Measurements from ENCODE around the gene DUSP22. TPM values are rescaled to one million over a fixed set of nuclear protein-coding genes. Genes with fewer than 3 reads are reported as not detected.

DUSP22 gene
- total and polyA plus RNA-seq, 2 experiments from 2014 or later: 24.2 to 26.3 TPM

- Histone ChIP-seq H4K20me1 (ENCODE audit: insufficient read depth, poor library complexity, severe bottlenecking) (no peaks in the 10 kb centered on the region), H2AFZ (no peak overlapping the region), H3K4me3 (no peak overlapping the region), H3K36me3 (replicated peaks; ENCODE audit: insufficient read depth, low read depth) (no peaks in the 10 kb centered on the region), H3K9me3 (ENCODE audit: low read depth) (no peaks in the 10 kb centered on the region), H3K79me2 (no peaks in the 10 kb centered on the region), H3K27me3 (peaks cover 71% of the 10 kb centered on the region), H3K27ac (no peak overlapping the region), H3K4me1 (ENCODE audit: insufficient read depth) (peaks cover 9% of the 10 kb centered on the region), H3K4me2 (no peak overlapping the region), H3K9me2 (replicated peaks; ENCODE audit: insufficient read depth) (no peaks in the 10 kb centered on the region)
- 63% methylated on average over 11 of the region's 11 CpGs for WGBS (ENCODE audit: low lambda C conversion rate, missing lambda C conversion rate)
- TF ChIP-seq EZH2phosphoT487 (IDR thresholded peaks at IDR 0.05; ENCODE audit: low read depth, severe bottlenecking, unreplicated experiment): no peak
- no peak for TF ChIP-seq EZH2 (IDR thresholded peaks at IDR 0.05; ENCODE audit: borderline replicate concordance)
- no peak for TF ChIP-seq CTCF (IDR thresholded peaks at IDR 0.05; ENCODE audit: poor library complexity)
- no peak for DNase-seq (ENCODE audit: low spot score)
These were observed 95.0 kb downstream of the DUSP22 start for GRCh38 chr6:387293-387741.

- 91% methylated on average over 10 of the region's 10 CpGs for WGBS (ENCODE audit: low lambda C conversion rate, missing lambda C conversion rate)
- Histone ChIP-seq H3K9me2 (replicated peaks; ENCODE audit: insufficient read depth) (no peaks in the 10 kb centered on the region), H3K4me3 (no peak overlapping the region), H3K36me3 (replicated peaks; ENCODE audit: insufficient read depth, low read depth) (no peaks in the 10 kb centered on the region), H2AFZ (no peak overlapping the region), H3K4me1 (ENCODE audit: insufficient read depth) (peaks cover 17% of the 10 kb centered on the region), H4K20me1 (ENCODE audit: insufficient read depth, poor library complexity, severe bottlenecking) (no peaks in the 10 kb centered on the region), H3K4me2 (no peak overlapping the region), H3K79me2 (no peaks in the 10 kb centered on the region), H3K27me3 (peaks cover 82% of the 10 kb centered on the region), H3K9me3 (ENCODE audit: low read depth) (no peaks in the 10 kb centered on the region), H3K27ac (no peak overlapping the region)
- DNase-seq (ENCODE audit: low spot score): no peak
- TF ChIP-seq CTCF (IDR thresholded peaks at IDR 0.05; ENCODE audit: poor library complexity) (no peak), EZH2 (IDR thresholded peaks at IDR 0.05; ENCODE audit: borderline replicate concordance) (no peak), EZH2phosphoT487 (IDR thresholded peaks at IDR 0.05; ENCODE audit: low read depth, severe bottlenecking, unreplicated experiment) (no peak)
These were observed 96.1 kb downstream of the DUSP22 start for GRCh38 chr6:388202-388903.

GRCh38 chr6:389143-389542 lies 96.9 kb downstream of the DUSP22 start:
- Histone ChIP-seq H4K20me1 (ENCODE audit: insufficient read depth, poor library complexity, severe bottlenecking) (no peaks in the 10 kb centered on the region), H3K79me2 (no peaks in the 10 kb centered on the region), H3K9me3 (ENCODE audit: low read depth) (no peaks in the 10 kb centered on the region), H3K9me2 (replicated peaks; ENCODE audit: insufficient read depth) (no peaks in the 10 kb centered on the region), H2AFZ (no peak overlapping the region), H3K27ac (no peak overlapping the region), H3K36me3 (replicated peaks; ENCODE audit: insufficient read depth, low read depth) (no peaks in the 10 kb centered on the region), H3K4me2 (no peak overlapping the region), H3K27me3 (peaks cover 85% of the 10 kb centered on the region), H3K4me1 (ENCODE audit: insufficient read depth) (peaks cover 20% of the 10 kb centered on the region), H3K4me3 (no peak overlapping the region)
- DNase-seq (ENCODE audit: low spot score): no peak
- TF ChIP-seq EZH2phosphoT487 (IDR thresholded peaks at IDR 0.05; ENCODE audit: low read depth, severe bottlenecking, unreplicated experiment) (no peak), CTCF (IDR thresholded peaks at IDR 0.05; ENCODE audit: poor library complexity) (no peak), EZH2 (IDR thresholded peaks at IDR 0.05; ENCODE audit: borderline replicate concordance) (no peak)
- WGBS (ENCODE audit: low lambda C conversion rate, missing lambda C conversion rate): 86% methylated on average over 7 of the region's 7 CpGs

Data from hepatocyte (in vitro differentiated cells).